Psoas muscle (tissue), 8 donors: ENCODE measurements around the gene NKX1-1. TPM values are rescaled to one million over a fixed set of nuclear protein-coding genes. Genes with fewer than 3 reads are reported as not detected.

Experiments used
- ATAC-seq, 4 donors: fragments of 200-7000 bp; cut with Tn5 transposase; one replicate each; pipeline ENCODE4 v1.9.1; 2020; ENCODE audit warnings: moderate library complexity in 3 of 4, mild to moderate bottlenecking in 2 of 4
- DNase-seq, 2 donors: peaks; one replicate each; pipeline ENCODE4 v3.0.0-alpha.2; 2020
- H3K27ac ChIP-seq: fragments of 200-600 bp; one replicate; pipeline ENCODE4 v1.8.0; 2022
- H3K27me3 ChIP-seq, 3 donors: fragments of 200-600 bp in 1 of 3; one replicate each; pipeline versions ENCODE4 v1.6.1 to v1.8.0; 2013 to 2022; ENCODE audit warnings: low read length in 2 of 3, mild to moderate bottlenecking in 2 of 3, moderate library complexity in 1 of 3; ENCODE audit not compliant: insufficient read depth in 3 of 3
- H3K36me3 ChIP-seq, 2 donors: fragments of 200-600 bp in 1 of 2; one replicate each; pipeline versions ENCODE4 v1.6.1 to v1.8.0; 2013 to 2022; ENCODE audit warnings: low read depth in 1 of 2, mild to moderate bottlenecking in 1 of 2, moderate library complexity in 1 of 2; ENCODE audit not compliant: insufficient read depth in 1 of 2
- H3K4me1 ChIP-seq: fragments of 200-600 bp; one replicate; pipeline ENCODE4 v1.8.0; 2022
- H3K4me3 ChIP-seq: fragments of 200-600 bp; one replicate; pipeline ENCODE4 v1.8.0; 2022; ENCODE audit warnings: mild to moderate bottlenecking
- H3K9me3 ChIP-seq: fragments of 200-600 bp; one replicate; pipeline ENCODE4 v1.8.0; 2022
- WGBS, 3 donors: extraction: QIAGEN DNeasy Blood & Tissue Kit; methylation state at CpG; one replicate each; pipeline versions ENCODE4 v1.1.6 to v1.1.7; 2013; 5-methylcytosine and 5-hydroxymethylcytosine counted together
- intact Hi-C, 2 donors: fragments of 100-400 bp; cut with DNase I; formaldehyde crosslinking; loops; one replicate each; pipeline versions ENCODE4 v1.11.0 to v1.14.2; 2022
- polyA plus RNA-seq, 3 donors: library from polyadenylated mRNA; stranded (reverse); fragments of 200-250 nt; gene quantifications; one replicate each; pipeline ENCODE4 v1.2.3, GENCODE V29; 2013
- total RNA-seq, 4 donors: library from RNA; stranded (reverse); fragmentation: NEBNext Ultra II Directional in 2 of 4; extraction: Animal tissue kit (Norgen Biotek cat#: 25700) in 2 of 4; gene quantifications; one replicate each; pipeline versions ENCODE4 v1.2.1 to v1.2.4, GENCODE V29; 2021 to 2023
- TF ChIP-seq, protein P1 (sequence below): fragments of 200-600 bp; IDR thresholded peaks from one replicate; pipeline ENCODE4 v1.8.0; 2022; ENCODE audit warnings: antibody characterized with exemption
- donor health status: healthy with polysubstance abuse.
- donor health status: DM: no; HTN: no; CAD: no; lungs with moderate emphysema.
- donor health status: Bipolar disorder and iron deficiency.
- donor health status: healthy.
- donor health status: DM: yes; HTN: yes; CAD: no.
- donor health status: DM: no; HTN: no; CAD: no.
- donor health status: DM: no; HTN: no; CAD: no.
- donor health status: DM: yes; HTN: yes; CAD: no.

The NKX1-1 gene
- total and polyA plus RNA-seq, 7 donors, result not detected

- Histone ChIP-seq H3K27ac (no peak overlapping the region), H3K27me3 (peaks cover 0 to 83% (median 21%) of the 10 kb centered on the region in 3 donors), H3K36me3 (no peaks in the 10 kb centered on the region), H3K4me1 (no peaks in the 10 kb centered on the region), H3K9me3 (no peaks in the 10 kb centered on the region), H3K4me3 (no peak overlapping the region)
- intact Hi-C loops, result no loop called here
- TF ChIP-seq, protein P1, sequence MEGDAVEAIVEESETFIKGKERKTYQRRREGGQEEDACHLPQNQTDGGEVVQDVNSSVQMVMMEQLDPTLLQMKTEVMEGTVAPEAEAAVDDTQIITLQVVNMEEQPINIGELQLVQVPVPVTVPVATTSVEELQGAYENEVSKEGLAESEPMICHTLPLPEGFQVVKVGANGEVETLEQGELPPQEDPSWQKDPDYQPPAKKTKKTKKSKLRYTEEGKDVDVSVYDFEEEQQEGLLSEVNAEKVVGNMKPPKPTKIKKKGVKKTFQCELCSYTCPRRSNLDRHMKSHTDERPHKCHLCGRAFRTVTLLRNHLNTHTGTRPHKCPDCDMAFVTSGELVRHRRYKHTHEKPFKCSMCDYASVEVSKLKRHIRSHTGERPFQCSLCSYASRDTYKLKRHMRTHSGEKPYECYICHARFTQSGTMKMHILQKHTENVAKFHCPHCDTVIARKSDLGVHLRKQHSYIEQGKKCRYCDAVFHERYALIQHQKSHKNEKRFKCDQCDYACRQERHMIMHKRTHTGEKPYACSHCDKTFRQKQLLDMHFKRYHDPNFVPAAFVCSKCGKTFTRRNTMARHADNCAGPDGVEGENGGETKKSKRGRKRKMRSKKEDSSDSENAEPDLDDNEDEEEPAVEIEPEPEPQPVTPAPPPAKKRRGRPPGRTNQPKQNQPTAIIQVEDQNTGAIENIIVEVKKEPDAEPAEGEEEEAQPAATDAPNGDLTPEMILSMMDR, result no peak
- ATAC-seq (no peak), DNase-seq (no peak)
- 69 to 78% (median 74%) methylated on average over 33 of the region's 33 CpGs for WGBS, 3 donors
These were observed 11.5 kb upstream of the NKX1-1 start for GRCh38 chr4:1417522-1418390.

DNA sequence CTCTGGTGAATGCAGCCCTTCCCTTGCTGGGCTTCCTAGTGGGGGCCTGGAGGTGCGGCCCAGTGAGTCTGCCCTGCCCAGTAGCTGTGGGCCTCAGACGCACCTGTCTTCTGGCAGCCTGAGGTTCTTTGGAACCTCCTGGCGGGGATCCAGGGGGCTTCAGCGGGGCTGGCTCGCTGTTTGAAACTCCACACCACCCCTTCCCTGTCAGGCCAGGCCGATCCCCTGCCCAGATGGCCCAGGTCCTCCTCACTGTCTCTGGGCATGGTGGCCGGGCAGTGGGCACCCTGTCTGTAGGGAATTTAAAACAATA, 10.7 kb upstream of the NKX1-1 start:
- no peak for ATAC-seq
- Histone ChIP-seq H3K27ac (no peak overlapping the region), H3K9me3 (no peaks in the 10 kb centered on the region), H3K4me1 (no peaks in the 10 kb centered on the region), H3K36me3 (no peaks in the 10 kb centered on the region), H3K27me3 (peaks cover 0 to 83% (median 21%) of the 10 kb centered on the region in 3 donors), H3K4me3 (no peak overlapping the region)
- intact Hi-C loops, result no loop called here
- no peak for DNase-seq
- WGBS, 3 donors, result 47 to 64% (median 52%) methylated on average over 5 to 7 of the region's 7 CpGs
- TF ChIP-seq, protein P1, result no peak

DNA sequence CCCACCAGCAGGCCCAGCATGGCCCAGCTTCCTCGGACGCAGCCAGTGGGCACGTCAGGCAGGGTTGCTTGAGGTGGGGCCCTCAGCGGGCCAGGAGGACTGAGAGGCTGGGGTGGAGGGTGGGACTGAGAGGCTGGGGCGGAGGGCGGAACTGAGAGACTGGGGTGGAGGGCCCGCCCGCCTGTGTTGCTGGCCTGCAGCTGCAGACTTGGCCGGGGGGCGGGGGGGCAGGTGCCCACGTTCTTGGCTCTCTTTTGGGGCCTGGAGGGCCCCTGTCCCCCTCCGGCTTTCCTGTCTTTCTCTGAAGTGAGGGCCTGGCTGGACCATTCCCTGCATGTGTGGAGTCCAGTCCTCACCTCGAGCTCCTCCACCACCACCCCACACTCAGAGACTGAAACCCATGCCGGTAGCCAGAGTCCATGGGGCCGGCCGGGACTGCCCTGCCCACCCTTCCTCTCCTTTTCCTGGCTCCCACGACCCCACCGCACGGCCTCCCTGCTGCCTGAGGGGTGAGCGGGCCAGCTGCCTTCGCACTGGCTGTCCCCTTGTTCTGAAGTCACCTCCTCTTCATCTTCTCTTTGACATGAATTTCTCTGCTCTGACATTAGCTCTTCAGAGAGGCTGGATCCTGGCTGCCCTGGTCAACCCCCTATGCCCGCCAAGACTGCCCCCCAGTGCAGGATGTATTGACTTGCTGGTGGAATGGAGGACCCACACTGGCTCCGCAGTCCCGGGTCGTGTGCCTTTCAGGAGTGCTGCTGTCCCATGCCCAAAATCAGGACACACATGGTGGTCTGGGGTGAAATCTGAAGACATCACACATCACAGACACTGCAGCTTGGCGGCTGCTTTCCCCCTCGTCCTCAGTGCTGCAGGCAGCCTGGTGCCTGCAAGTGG, 10.1 kb upstream of the NKX1-1 start:
- no peak for ATAC-seq
- Histone ChIP-seq H3K27me3 (peaks cover 0 to 82% (median 25%) of the 10 kb centered on the region in 3 donors), H3K36me3 (no peaks in the 10 kb centered on the region), H3K9me3 (no peaks in the 10 kb centered on the region), H3K4me1 (no peaks in the 10 kb centered on the region), H3K27ac (no peak overlapping the region), H3K4me3 (no peak overlapping the region)
- 41 to 51% (median 49%) methylated on average over 24 to 27 of the region's 27 CpGs for WGBS, 3 donors
- DNase-seq, result no peak
- TF ChIP-seq, protein P1, result no peak
- intact Hi-C loops, result no loop called here

DNA sequence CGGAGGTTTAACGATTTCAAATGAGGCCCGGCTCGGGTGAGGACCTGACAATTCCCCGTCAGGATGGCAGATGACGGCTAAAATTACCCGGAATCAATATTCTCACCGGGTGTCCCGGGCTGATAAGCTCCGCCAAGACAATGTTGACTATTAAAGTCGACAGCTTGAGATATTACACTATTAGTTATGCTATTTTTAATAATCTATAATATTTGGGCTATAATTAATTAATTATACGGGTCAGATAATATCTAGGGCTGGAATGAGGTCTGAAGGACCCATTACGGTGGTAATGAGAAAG, 9.4 kb upstream of the NKX1-1 start:
- H3K27me3 ChIP-seq, result peaks cover 0 to 83% (median 25%) of the 10 kb centered on the region in 3 donors
- TF ChIP-seq, protein P1, result no peak
- WGBS, 3 donors, result 47 to 60% (median 54%) methylated on average over 13 of the region's 13 CpGs
- intact Hi-C loops, result no loop called here
- H3K4me1 ChIP-seq, result no peaks in the 10 kb centered on the region
- no peaks in the 10 kb centered on the region for H3K9me3 ChIP-seq
- DNase-seq, result no peak
- no peak overlapping the region for H3K27ac ChIP-seq
- H3K4me3 ChIP-seq, result no peak overlapping the region
- H3K36me3 ChIP-seq, result no peaks in the 10 kb centered on the region
- no peak for ATAC-seq
